ENCODE data around the gene BTNL8. TPM values are rescaled to one million over a fixed set of nuclear protein-coding genes. Genes with fewer than 3 reads are reported as not detected.

Gene BTNL8
- total RNA-seq, 2 donors from 2014 or later = not detected

DNA sequence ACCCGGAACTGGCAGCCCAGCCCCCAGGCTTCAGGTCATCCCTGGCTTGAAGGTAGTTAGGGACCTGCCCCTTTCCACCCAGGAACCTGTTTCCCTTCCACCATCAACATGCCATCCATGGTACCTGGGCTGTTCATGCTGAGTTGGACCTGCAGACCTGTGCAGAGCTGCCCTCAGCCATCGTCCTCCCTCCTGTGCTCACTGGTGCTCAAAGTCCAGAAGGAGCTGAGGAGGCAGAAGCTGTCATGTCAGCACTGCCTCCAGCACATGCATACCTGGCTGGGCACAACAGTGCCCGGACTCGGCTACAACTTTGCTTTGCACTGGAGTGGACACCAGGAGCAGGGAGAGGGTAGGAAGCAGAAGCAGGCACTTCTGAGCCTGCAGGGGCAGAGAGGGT, 36.2 kb downstream of the BTNL8 start:
- TF ChIP-seq, protein P1, sequence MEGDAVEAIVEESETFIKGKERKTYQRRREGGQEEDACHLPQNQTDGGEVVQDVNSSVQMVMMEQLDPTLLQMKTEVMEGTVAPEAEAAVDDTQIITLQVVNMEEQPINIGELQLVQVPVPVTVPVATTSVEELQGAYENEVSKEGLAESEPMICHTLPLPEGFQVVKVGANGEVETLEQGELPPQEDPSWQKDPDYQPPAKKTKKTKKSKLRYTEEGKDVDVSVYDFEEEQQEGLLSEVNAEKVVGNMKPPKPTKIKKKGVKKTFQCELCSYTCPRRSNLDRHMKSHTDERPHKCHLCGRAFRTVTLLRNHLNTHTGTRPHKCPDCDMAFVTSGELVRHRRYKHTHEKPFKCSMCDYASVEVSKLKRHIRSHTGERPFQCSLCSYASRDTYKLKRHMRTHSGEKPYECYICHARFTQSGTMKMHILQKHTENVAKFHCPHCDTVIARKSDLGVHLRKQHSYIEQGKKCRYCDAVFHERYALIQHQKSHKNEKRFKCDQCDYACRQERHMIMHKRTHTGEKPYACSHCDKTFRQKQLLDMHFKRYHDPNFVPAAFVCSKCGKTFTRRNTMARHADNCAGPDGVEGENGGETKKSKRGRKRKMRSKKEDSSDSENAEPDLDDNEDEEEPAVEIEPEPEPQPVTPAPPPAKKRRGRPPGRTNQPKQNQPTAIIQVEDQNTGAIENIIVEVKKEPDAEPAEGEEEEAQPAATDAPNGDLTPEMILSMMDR (IDR thresholded peaks at IDR 0.05) = no peak

GRCh38 chr5:180938294-180938693, 39.3 kb downstream of the BTNL8 start:
- Histone ChIP-seq H3K9me3 (peaks cover 14% of the 10 kb centered on the region), H3K27ac (no peak overlapping the region), H3K27me3 (replicated peaks; ENCODE audit: insufficient read depth) (no peaks in the 10 kb centered on the region), H3K36me3 (no peaks in the 10 kb centered on the region), H3K4me1 (ENCODE audit: control insufficient read depth in 1 of 2, low read depth in 2 of 2) (no peaks in the 10 kb centered on the region), H3K4me3 (no peak overlapping the region)
- DNase-seq (ENCODE audit: low spot score) = no peak
- ATAC-seq (ENCODE audit: insufficient number of reproducible peaks, low FRiP score, low read depth) = no peak
- TF ChIP-seq, protein P1 (IDR thresholded peaks at IDR 0.05) = no peak

More for the DNA sequence above, 36.2 kb downstream of the BTNL8 start:
- ATAC-seq (ENCODE audit: insufficient number of reproducible peaks, low FRiP score, low read depth) (no peak), DNase-seq (ENCODE audit: low spot score) (no peak)
- Histone ChIP-seq H3K4me1 (ENCODE audit: control insufficient read depth in 1 of 2, low read depth in 2 of 2) (no peaks in the 10 kb centered on the region), H3K4me3 (no peak overlapping the region), H3K27ac (no peak overlapping the region), H3K27me3 (replicated peaks; ENCODE audit: insufficient read depth) (no peaks in the 10 kb centered on the region), H3K9me3 (peaks cover 14% of the 10 kb centered on the region), H3K36me3 (no peaks in the 10 kb centered on the region)

GRCh38 chr5:180950291-180950949, 51.5 kb downstream of the BTNL8 start:
- H3K27me3 ChIP-seq (replicated peaks; ENCODE audit: insufficient read depth) = no peaks in the 10 kb centered on the region
- DNase-seq (ENCODE audit: low spot score) (no peak), ATAC-seq (ENCODE audit: insufficient number of reproducible peaks, low FRiP score, low read depth) (no peak)
- no peaks in the 10 kb centered on the region for H3K4me1 ChIP-seq (ENCODE audit: control insufficient read depth in 1 of 2, low read depth in 2 of 2)
- no peak overlapping the region for H3K27ac ChIP-seq
- H3K9me3 ChIP-seq = no peaks in the 10 kb centered on the region
- TF ChIP-seq, protein P1 (IDR thresholded peaks at IDR 0.05) = no peak
- H3K36me3 ChIP-seq = no peaks in the 10 kb centered on the region
- H3K4me3 ChIP-seq = no peak overlapping the region

- no peak for ATAC-seq (ENCODE audit: insufficient number of reproducible peaks, low FRiP score, low read depth)
- TF ChIP-seq, protein P1 (IDR thresholded peaks at IDR 0.05) = no peak
Measured at GRCh38 chr5:180959661-180960060, 60.7 kb downstream of the BTNL8 start.

DNA sequence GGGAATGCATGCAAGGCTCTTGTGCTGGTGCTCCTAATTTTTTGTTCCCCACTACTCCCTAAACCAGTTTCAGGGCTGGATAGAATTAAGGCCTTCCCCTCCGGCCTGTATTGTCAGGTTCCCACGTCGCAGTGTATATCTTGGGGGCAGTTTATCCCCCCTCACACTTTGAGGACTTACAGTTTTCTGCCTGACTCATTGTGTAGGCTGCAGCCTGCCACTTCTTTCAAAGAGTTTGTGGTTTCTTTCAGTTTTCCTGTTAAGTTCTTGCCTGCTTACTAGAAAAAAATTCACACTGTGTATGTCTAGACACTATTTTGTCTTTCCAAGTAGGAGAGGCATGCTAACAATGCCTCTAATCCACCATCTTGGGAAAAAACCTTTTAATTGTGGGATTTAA, 61.2 kb downstream of the BTNL8 start:
- ATAC-seq (ENCODE audit: insufficient number of reproducible peaks, low FRiP score, low read depth) = no peak
- no peaks in the 10 kb centered on the region for H3K36me3 ChIP-seq
- TF ChIP-seq, protein P1 (IDR thresholded peaks at IDR 0.05) = no peak

More at GRCh38 chr5:180959661-180960060, 60.7 kb downstream of the BTNL8 start:
- Histone ChIP-seq H3K4me3 (no peak overlapping the region), H3K27ac (no peak overlapping the region), H3K4me1 (ENCODE audit: control insufficient read depth in 1 of 2, low read depth in 2 of 2) (no peaks in the 10 kb centered on the region), H3K9me3 (no peaks in the 10 kb centered on the region), H3K27me3 (replicated peaks; ENCODE audit: insufficient read depth) (no peaks in the 10 kb centered on the region), H3K36me3 (no peaks in the 10 kb centered on the region)
- DNase-seq (ENCODE audit: low spot score) = no peak

More for the DNA sequence above, 61.2 kb downstream of the BTNL8 start:
- Histone ChIP-seq H3K27ac (no peak overlapping the region), H3K4me1 (ENCODE audit: control insufficient read depth in 1 of 2, low read depth in 2 of 2) (no peaks in the 10 kb centered on the region), H3K9me3 (no peaks in the 10 kb centered on the region), H3K4me3 (no peak overlapping the region), H3K27me3 (replicated peaks; ENCODE audit: insufficient read depth) (no peaks in the 10 kb centered on the region)
- no peak for DNase-seq (ENCODE audit: low spot score)
